Left ventricle myocardium superior (tissue), 1 donor: Measurements from ENCODE around the gene PTGIS. TPM values are rescaled to one million over a fixed set of nuclear protein-coding genes. Genes with fewer than 3 reads are reported as not detected.
A peak's percentile ranks its signal among the peaks of the same experiment; 100 is the strongest.

Experiments
- ATAC-seq: fragments of 200-7000 bp; cut with Tn5 transposase; one replicate; pipeline ENCODE4 v1.9.1; 2020; ENCODE audit warnings: mild to moderate bottlenecking, moderate library complexity
- DNase-seq: peaks from one replicate; pipeline ENCODE4 v3.0.0-alpha.2; 2020
- intact Hi-C: fragments of 100-400 bp; cut with micrococcal nuclease; formaldehyde crosslinking; loops from one replicate; pipeline ENCODE4 v1.11.0; 2022
- total RNA-seq: library from RNA; stranded (reverse); fragmentation: NEBNext Ultra II Directional; extraction: Animal tissue kit (Norgen Biotek cat#: 25700); gene quantifications from one replicate; pipeline ENCODE4 v1.2.1, GENCODE V29; 2021
- donor health status: DM: no; HTN: yes; CAD: no; lungs with severe emphysema.

Gene PTGIS
- total RNA-seq, 1 donor from 2014 or later: 24.0 TPM

DNA sequence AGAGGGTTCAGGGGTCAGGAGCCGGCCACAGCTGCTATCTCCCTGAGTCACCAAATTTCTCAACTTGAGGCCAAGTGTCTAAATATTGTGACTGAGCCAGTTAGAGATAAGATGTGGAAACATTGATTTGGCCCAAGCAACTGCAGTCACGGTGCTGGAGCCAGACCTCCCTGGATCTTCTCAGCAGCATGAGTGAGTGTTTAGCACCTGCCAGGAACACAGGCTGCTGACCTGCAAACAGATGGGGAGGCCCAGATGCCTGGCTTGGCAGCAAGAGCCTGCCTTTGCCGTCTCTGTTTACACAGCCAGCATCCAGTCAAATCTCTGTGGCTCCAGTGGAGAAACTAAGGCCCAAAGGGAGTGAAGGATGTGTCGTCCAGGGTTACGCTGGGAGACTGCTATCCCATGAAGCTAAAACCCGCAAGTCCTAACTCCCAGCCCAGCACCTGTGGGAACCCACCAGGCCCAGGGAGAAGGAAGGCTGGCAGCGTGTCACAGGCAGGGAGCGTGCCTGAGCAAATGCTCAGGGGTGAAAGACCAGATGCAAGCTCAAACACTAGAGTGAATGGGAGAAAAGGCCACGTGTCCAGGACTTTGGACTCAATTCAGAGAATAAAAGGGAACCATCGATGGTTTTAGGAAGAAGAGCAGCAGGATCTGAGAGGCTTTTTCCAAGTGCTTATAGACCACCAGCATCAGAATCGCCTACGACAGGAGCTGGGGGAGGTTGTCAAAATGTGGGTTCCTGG, 15.9 kb upstream of the PTGIS start:
- DNase-seq (peak; percentile 84), ATAC-seq (peak; percentile 90)
- intact Hi-C loops: no loop called here

DNA sequence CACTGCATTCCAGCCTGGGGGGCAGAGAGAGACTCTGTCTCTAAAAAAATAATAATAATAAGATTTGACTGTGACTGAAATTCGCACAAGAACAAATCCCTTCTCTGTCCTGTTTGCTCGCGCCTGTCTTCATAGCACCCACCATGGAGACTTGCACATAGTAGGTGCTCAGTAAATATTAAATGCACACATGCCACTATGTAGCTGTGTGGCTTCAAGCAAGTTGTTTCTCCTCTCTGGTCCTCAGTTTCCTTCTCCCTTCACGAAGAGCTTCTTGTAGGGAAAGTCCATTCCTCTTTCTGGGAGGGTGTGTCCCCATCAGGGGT, 15.4 kb upstream of the PTGIS start:
- ATAC-seq (no peak), DNase-seq (no peak)
- intact Hi-C loops: no loop called here

- intact Hi-C loops: no loop called here
- ATAC-seq (no peak), DNase-seq (no peak)
Measured at GRCh38 chr20:49582413-49583334, 14.7 kb upstream of the PTGIS start.

DNA sequence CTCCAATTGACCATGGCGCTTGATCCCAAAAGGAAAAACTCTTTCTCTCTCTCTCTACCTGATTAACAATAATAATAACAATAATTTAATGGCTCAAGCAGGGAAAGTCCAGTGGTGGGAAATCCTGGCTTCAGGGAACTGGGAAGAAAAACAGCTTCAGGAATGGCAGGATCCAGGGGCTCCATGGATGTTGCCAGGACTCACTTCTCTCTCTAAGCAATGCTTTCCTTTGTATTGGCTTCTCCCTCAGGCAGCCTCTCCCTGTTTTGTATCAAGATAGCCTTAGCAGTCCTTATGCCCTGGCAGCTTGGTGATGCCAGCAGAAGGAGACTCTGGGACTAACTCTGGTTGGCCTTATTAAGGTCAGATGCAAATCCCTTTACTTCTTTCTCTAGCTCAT, 13.5 kb upstream of the PTGIS start:
- ATAC-seq: no peak
- intact Hi-C loops: no loop called here
- DNase-seq: no peak

GRCh38 chr20:49580813-49581174, 12.9 kb upstream of the PTGIS start:
- DNase-seq (no peak), ATAC-seq (no peak)
- intact Hi-C loops: no loop called here

- ATAC-seq: peak; percentile 33
- DNase-seq: peak; percentile 76
- intact Hi-C loops: no loop called here
Measured at GRCh38 chr20:49579874-49580812, 12.2 kb upstream of the PTGIS start.

- no peak for ATAC-seq
- intact Hi-C loops: no loop called here
- DNase-seq: no peak
Measured at GRCh38 chr20:49579195-49579594, 11.3 kb upstream of the PTGIS start.

GRCh38 chr20:49578436-49578835, 10.5 kb upstream of the PTGIS start:
- DNase-seq: no peak
- ATAC-seq: no peak
- intact Hi-C loops: no loop called here

DNA sequence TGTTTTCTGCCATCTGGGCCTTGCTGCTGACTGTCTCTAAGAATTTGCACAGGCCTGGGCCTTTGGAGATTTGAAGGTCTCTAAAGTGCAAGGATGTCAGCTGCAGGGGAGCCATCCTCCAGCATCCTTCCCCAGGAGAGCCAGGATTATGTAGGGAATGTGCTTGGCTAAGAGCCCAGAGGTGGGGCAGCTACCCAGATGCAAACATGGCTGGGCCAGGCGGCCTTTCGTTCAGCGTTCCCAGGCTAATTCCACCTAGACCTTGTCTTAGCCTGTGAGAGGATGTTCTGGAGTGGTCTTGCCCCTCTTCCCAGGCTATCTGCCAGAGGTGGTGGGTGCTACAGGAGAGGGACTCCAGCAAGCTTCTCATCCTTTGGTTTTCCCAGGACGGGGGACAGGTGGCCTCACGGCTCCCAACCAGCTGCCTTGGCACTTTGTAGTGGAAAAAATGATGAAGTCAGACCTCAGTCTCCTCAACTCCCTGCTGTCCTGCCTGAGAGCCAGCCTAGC, 7.7 kb upstream of the PTGIS start:
- ATAC-seq (peak; percentile 75), DNase-seq (peak; percentile 68)
- intact Hi-C loops: no loop called here

DNA sequence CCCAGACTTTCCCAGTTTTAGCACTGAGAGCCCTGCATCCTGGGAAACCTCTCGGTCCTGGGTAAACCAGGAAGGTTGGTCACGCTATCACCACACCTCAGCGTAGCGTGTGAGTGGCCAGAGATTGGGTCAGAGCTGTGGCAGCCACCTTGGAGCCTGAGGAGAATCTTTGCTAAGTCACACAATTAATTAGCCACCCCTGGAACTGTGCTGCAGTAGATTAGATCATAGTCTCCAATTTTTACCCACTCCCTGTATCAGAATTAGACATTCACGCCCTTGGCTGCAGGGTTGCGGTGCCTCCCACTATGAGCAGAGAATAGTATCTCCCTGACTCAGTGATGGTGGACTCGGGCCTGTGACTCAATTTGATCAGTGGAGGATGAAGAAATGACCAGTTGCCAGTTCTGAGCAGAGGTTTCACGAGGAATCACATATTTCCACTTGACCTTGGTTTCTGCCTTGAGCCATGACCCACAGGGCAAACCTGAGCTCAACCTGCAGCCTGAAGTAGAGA, 6.0 kb upstream of the PTGIS start:
- intact Hi-C loops: no loop called here
- ATAC-seq (peak; percentile 10), DNase-seq (no peak)

DNA sequence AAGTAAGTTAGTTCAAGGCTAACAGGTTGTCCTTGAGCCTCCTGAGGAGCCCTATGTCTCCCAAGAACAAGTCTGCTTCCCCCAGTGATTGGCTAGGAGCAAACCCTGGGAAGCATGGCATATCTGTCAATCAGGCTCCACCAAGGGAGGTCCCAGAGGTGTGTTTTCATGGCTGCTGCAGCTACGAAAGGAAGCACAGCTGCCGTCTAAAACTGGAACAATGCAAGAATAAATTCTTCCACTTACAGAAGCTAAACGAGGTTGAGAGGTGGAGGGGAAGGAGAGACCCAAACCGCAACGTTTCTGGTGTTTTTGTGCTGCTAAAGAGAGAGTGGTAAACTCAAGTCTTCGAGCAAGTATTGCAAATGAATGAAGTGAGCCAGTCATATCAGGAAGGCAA, 4.9 kb upstream of the PTGIS start:
- DNase-seq (no peak), ATAC-seq (no peak)
- intact Hi-C loops: no loop called here

- intact Hi-C loops: no loop called here
- DNase-seq (no peak), ATAC-seq (no peak)
Measured at GRCh38 chr20:49571553-49571835, 3.6 kb upstream of the PTGIS start.

GRCh38 chr20:49570828-49571552, 3.1 kb upstream of the PTGIS start:
- intact Hi-C loops: no loop called here
- ATAC-seq (peak; percentile 14), DNase-seq (no peak)

DNA sequence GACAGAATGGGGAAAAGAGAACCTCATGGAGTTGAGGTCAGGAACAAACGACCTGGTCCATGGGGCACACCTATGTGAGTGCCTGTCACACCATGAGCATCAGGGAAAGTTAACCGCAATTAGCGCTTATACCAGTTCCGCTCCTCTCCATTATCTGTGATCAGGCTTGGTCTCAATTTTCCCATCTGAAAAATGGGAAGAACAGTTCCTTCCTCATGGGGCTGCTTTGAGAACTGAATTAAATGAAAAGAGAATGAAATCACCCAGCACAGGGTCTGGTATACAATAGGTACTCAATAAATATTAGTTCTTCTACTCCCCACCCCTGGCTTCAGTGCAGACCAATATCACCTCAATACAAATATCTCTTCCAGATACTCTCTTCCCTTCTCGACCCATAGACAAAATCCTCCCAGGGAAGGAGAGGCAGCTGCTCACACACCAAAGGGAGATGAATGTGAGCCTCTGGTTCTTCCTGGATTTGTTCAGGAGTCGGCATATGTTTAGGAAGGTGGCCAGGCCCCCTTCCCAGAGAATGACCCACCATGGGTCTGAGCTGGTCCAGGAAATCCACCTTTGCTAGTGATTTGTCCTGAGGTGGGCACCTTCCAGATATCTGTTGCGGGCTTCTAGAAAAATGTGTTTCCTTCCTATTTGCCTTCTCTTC, 2.4 kb upstream of the PTGIS start:
- no peak for DNase-seq
- intact Hi-C loops: no loop called here
- ATAC-seq: no peak

DNA sequence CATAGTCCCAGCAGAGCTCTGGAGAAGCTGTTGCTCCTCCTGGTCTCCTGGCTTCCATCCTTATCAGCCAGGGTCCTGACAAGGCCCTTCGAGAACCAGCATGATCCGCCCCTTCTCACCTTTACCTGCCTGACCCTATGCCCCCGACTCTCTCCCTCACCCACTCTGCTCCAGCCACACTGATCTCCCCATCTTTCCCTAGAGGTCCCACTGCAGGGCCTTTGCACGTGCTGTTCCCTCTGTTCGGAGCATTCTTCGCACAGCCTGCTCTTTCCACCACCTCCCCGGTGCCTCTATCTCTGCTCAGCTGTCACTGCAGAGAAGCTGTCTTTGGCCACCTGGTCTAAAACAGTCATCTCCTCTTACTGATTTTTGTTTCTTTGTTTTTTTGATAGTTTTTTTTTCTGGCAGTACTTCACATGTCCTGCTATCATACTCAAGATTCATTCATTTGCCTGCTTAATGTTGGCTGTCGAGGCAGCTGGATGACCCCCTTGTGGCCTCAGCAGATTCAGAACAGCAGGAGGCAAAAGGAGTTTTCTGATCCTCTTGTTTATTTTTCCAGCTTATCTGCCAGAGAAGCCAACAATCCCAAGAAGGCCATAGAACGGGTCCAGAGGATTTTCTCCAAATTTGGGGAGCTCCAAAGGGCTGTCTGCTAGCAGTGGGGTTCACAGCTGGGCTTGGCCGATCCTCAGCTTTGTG, 1.6 kb upstream of the PTGIS start:
- intact Hi-C loops: no loop called here
- DNase-seq (peak; percentile 53), ATAC-seq (peak; percentile 46)

GRCh38 chr20:49568278-49569151, 578 bp upstream of the PTGIS start:
- DNase-seq (no peak), ATAC-seq (peak; percentile 43)
- intact Hi-C loops: no loop called here
